WERI-Rb-1 (cell line): ENCODE data around the gene IL12RB2.

Experiments
- DNase-seq: peaks from one replicate; pipeline ENCODE4 v3.0.0-alpha.2; 2020
- H3K27ac ChIP-seq: fragments of 250-450 bp; sonication (Bioruptor Pico); 2 replicates; pipeline ENCODE4 v1.5.1; 2020; ENCODE audit warnings: mild to moderate bottlenecking, moderate library complexity
- H3K27me3 ChIP-seq: fragments of 250-450 bp; sonication (Bioruptor Pico); 2 replicates; pipeline ENCODE4 v1.5.1; 2021; ENCODE audit warnings: mild to moderate bottlenecking, low read depth, moderate library complexity; ENCODE audit not compliant: insufficient read depth, severe bottlenecking
- H3K36me3 ChIP-seq: fragments of 250-450 bp; sonication (Bioruptor Pico); 2 replicates; pipeline ENCODE4 v1.5.1; 2020; ENCODE audit warnings: mild to moderate bottlenecking, moderate library complexity
- H3K4me3 ChIP-seq: 2 replicates; pipeline ENCODE4 v1.5.1; 2011; ENCODE audit warnings: low read depth, mild to moderate bottlenecking, control low read depth, low read length
- H3K9me3 ChIP-seq: fragments of 250-450 bp; sonication (Bioruptor Pico); 2 replicates; pipeline ENCODE4 v1.5.1; 2021; ENCODE audit warnings: mild to moderate bottlenecking, moderate library complexity; ENCODE audit not compliant: severe bottlenecking
- CTCF ChIP-seq: IDR thresholded peaks from 2 replicates; pipeline ENCODE4 v1.5.1; 2011; ENCODE audit warnings: low read depth, mild to moderate bottlenecking, control low read depth, inconsistent platforms, low read length

The IL12RB2 gene

GRCh38 chr1:67327864-67328466 is 20.3 kb downstream of the IL12RB2 start:
- TF ChIP-seq CTCF: no peak
- H3K36me3 ChIP-seq: no peaks in the 10 kb centered on the region
- H3K27ac ChIP-seq: no peak overlapping the region
- DNase-seq: no peak
- H3K9me3 ChIP-seq: no peaks in the 10 kb centered on the region
- no peaks in the 10 kb centered on the region for H3K27me3 ChIP-seq
- no peak overlapping the region for H3K4me3 ChIP-seq

- DNase-seq: no peak
- Histone ChIP-seq H3K27me3 (no peaks in the 10 kb centered on the region), H3K27ac (no peak overlapping the region), H3K9me3 (no peaks in the 10 kb centered on the region), H3K36me3 (no peaks in the 10 kb centered on the region), H3K4me3 (no peak overlapping the region)
- TF ChIP-seq CTCF: no peak
Measured at GRCh38 chr1:67332653-67333529, 25.2 kb downstream of the IL12RB2 start.

GRCh38 chr1:67333603-67334002 is 25.9 kb downstream of the IL12RB2 start:
- H3K4me3 ChIP-seq: no peak overlapping the region
- no peaks in the 10 kb centered on the region for H3K9me3 ChIP-seq
- DNase-seq: no peak
- TF ChIP-seq CTCF: no peak
- no peaks in the 10 kb centered on the region for H3K36me3 ChIP-seq
- H3K27ac ChIP-seq: no peak overlapping the region
- no peaks in the 10 kb centered on the region for H3K27me3 ChIP-seq

GRCh38 chr1:67335411-67335810 is 27.7 kb downstream of the IL12RB2 start:
- H3K4me3 ChIP-seq: no peak overlapping the region
- no peak overlapping the region for H3K27ac ChIP-seq
- no peak for TF ChIP-seq CTCF
- H3K36me3 ChIP-seq: no peaks in the 10 kb centered on the region
- no peaks in the 10 kb centered on the region for H3K27me3 ChIP-seq
- DNase-seq: no peak
- H3K9me3 ChIP-seq: no peaks in the 10 kb centered on the region

GRCh38 chr1:67336157-67336556 is 28.5 kb downstream of the IL12RB2 start:
- Histone ChIP-seq H3K27ac (no peak overlapping the region), H3K4me3 (no peak overlapping the region), H3K36me3 (no peaks in the 10 kb centered on the region), H3K9me3 (no peaks in the 10 kb centered on the region), H3K27me3 (no peaks in the 10 kb centered on the region)
- no peak for DNase-seq
- TF ChIP-seq CTCF: no peak
